HG03565 (cell line): ENCODE results near the gene FYCO1.

Experiments
- ATAC-seq: cut with Tn5 transposase; IDR thresholded peaks from one replicate; pipeline ENCODE4 v1.9.1; 2021; ENCODE audit warnings: mild to moderate bottlenecking, moderate library complexity; ENCODE audit not compliant: unreplicated experiment

The FYCO1 gene

DNA sequence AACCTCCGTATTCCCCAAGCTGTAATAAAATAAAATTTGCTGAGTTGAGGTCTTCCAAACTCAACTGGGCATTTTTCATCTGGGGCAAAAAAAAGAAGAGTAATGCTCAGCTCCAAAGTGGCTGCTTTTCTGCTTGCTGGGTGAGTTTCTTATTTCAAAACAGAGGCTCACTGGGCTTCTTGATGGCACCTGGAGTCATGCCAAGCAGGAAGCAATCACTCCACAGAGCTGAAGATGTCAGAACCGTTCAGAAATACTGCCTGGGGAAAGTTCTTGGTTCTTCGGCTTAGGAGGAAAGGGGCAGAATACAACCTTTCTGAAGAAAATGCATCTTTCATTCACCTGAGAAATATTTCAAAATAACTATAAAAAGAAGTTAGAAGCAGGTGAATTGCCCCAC, 105.2 kb downstream of the FYCO1 start:
- ATAC-seq = no peak

DNA sequence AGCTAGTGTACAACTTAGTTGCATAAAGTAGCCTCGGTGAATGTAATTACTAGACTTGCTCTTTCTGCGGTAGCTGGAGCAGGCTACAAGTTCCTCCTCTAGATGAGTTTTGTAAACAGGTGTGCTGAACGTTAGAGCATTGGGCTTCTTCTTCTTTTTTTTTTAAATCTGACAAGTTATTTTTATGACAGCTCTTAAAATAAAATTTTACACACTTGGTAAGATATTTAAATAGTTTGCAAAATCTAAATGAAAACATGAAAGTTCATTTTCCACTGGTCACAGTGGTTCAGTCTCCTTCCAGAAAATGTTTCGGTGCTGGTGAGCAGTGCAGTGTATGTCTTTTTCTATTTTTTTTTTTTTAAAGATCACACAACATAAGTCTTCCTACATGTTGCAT, 106.3 kb downstream of the FYCO1 start:
- no peak for ATAC-seq

DNA sequence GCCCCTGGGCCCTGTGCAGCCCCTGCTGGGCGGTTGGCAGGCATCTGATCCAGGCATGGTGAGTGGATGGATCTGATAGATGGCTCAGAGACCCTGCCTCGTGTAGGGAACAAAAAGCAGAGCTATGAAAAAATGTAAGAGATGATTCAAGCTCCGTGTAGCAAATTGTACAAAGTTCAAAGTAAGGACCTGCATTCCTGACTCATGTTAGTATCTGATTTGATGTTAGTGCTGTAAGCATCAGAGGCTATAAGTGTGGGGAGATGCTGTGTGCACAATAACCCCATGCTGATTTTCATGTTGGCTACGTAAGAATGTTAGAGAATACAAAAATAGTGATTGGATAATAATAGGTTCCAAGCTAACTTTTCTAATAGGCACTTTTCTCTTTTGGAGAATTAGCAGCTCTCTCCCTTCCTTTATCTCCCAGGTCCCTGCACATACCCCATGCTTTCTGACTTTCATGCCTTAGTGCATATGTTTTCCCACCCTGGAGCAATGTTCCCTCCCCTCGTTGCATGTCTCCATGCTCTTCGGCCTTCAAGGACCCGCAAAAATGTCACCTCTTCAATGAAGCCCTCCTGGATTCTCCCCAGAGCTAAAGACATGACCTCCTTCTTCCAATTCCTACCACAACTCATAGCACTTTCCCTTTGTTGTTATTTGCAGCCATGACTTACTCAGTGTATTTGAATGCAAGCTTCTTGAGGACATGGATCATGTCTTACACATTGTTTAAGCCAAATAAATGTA, 107.7 kb downstream of the FYCO1 start:
- ATAC-seq = no peak

DNA sequence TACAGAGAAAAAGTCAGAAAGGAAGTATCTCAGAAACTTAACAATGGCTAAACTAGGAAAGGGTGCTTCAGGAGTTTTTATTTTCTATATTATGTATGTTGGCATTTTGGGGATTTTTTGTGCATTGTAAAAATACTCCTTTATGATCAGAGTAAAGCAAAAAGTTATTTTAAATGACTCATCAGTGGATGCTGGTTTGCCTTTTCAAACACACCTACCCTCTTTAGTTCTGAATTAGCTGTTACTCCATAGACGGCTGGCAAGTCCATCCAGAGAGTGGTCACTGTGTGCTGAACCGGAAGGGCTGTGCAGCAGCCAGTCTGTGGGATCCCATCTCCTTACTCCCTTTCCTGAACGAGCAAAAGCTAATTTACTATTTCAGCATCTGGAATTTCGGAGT, 108.3 kb downstream of the FYCO1 start:
- no peak for ATAC-seq

DNA sequence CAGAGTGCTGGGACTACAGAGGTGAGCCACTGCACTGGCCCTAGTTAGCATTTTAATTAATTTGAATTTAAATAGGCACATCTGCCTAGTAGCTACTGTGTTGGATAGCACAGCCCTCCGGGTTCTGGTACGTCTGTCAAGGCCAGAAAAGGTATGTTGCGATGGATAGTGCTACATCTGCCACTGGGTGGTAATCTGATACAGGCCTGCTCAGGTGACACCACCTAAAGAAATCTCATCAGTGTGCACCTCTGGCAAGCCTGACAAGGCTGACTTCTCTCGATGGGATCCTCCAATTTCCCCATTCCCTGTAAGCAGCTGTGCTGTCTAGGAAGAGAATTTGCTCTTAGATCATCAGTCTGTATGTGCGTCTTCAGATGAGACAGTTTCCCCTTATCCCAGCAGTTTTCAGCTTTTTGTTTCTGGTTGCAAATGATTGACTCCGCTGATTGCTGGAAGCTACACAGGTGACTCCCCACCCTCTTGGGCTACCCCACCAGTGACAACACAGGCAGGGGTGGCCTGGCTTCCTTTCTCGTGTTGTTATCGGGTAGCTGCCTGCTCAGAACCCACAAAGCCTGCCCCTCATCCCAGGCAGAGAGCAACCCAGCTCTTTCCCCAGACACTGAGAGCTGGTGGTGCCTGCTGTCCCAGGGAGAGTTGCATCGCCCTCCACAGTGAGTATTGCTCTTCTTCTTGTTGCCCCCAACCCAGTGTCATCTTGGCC, 109.5 kb downstream of the FYCO1 start, which contains the start of gene CCR9:
Gene CCR9, plus strand, starts transcription at position 565 of the 727 bp plus-strand sequence. CDS start 8,391 bp downstream, outside the sequence.
- no peak for ATAC-seq

DNA sequence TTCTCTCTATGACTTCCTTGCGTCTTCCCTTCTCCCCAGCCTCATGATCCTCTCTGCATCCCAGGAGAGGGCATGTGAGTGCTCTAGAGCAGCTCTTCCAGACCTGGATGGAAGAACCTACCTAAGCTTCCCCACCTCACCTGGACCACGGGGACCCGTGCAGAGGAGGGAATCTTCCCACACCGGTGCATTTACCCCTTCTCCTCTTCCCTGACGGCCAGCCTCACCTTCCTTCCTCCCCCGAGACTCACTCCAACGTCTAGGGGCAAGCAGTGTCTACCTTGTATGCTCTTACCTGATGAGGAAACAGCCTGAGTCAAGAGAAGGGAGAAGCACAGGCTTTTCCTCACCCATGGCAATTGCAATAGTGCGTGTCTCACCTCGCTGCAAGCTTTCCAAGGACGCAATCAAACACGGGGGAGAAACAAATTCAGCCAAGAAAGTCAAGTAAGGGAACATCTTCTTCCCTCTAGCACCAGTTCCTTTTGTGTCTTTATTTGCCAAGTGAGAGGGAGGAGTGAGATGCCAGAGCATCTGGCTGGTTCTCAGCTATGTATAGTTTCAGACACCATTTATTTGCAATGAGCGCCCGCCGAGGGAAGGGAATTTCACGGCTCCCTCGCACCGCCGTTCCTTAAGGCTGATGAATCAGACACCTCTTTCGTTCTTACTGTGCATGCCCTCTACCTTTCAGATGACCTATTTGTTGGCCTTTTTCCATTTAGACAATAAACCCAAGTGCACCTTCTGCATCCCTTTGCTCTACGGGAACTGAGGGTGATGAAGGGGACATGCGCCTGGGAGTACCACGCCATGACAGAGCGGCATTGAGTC, 111.0 kb downstream of the FYCO1 start:
- ATAC-seq = no peak

DNA sequence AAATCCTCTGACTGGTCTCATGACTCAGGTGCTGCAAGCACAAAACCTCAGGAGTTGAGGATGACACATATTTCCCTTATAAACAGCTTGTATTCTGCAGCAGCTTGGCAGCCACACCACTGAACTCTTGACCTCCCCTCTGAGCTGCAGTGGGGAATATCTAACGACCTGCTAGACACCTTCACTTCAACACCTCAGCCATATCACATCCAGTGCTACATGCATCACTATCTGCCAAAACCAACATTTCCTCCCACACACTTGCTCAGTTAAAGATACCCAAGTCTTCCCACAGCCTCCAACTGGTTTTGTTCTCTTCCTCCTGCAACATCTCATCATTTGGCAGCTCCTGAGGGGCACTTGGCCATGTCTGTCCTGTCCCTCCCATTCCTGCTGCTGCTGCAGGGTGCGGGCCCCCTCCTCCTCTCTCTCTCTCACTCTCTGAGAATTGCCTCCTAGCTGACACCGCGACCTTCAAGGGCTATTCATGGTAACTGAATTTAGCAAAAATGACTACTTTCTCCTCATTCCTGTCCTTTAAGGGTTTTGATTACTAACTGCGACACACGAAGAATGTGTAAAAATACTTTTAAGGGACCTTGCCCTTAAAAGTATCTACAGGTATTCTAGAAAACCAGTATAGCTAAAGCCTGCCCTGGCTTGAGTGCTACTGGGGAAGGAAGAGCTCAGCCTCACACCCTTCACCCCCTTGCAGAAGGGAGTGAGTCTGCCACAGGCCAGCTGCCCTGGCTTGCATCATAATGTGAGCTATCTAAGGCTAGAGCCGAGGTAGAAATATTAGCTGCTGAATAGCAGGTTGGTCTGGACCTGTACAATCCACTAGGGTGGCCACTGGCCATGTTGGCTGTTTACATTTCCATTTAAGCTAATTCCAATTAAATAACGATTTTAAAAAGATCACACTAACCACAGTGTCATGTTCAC, 114.3 kb downstream of the FYCO1 start:
- no peak for ATAC-seq

DNA sequence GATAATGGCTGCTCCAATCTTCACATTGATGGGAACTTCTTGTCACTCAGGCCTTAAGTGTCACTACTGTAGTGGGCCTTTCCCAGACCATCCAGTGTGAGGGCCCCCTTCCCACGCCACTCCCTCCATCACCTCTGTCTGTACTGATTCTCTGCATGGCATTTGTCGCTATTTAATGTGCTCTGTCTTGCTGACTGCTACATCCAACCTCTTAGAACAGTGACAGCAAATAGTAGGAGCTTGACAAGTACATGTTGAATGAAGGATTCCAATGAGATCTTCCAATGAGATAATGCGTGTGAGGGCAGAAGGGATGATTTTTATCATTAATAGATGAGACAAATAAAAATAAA, 114.9 kb downstream of the FYCO1 start:
- ATAC-seq = no peak

DNA sequence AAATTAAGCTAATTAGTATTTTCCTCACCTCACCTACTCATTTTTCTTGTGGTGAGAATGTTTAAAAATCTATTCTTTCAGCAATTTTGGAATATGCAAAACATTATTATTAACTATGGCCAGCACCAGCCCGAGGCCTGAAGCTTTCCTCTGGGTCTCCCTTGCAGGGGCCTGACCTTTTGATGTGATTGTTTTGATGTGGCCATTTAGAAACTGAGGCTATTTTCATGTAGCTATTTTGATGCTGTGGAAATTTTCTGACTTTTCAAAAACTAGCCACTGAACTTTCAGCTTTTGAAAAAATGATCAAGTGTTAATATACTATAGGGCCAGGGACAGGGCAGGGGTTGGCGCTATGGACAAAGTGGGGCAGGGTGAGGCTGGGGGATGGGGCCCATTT, 117.5 kb downstream of the FYCO1 start:
- ATAC-seq = no peak

DNA sequence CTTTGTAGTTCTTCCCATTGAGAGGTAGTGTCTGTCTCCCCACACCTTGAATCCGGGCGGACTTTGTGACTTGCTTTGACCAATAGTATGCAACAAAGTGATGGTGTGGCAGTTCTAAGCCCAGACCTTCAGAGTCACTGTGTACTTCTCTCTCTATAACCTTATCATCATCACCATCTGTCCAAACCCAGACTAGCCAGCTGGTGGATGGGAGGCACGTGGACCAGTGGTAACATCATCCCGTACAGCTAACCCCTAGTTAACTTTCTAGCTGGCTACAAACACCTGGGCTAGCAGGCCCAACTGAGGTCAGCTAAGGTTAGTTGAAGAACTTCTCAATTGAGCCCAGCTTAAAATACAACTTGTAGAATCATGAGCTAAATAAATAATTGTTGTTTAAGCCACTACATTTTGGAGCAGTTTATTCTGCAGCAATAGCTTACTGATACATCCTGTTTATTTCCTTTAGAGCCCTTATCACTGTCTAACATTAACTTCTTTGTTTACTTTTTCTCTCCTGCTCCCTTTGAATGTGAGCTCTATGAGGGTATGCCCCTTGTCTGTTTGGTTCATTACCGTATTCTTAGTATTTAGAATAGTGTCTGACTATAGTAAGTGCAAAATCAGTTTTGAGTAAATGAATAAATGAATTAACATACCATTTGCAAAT, 120.8 kb downstream of the FYCO1 start:
- ATAC-seq = no peak

DNA sequence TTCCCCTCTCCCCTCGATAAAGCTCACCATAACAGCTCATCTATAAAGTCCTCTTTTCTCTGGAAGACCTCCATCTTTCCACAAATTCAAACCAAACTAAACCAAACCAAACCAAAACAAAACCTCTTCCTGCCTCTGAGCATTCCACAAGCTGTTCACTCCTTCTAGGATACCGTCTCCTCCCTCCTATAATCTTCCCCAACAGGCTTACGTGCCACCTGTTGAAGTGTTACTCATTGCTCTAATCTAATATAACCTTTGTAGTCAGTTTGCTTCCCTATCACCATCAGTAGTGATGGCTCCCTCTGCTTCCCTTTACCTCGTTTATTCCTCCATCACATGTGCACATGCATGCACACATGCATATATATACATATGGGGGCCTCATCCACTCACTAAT, 122.0 kb downstream of the FYCO1 start:
- no peak for ATAC-seq

DNA sequence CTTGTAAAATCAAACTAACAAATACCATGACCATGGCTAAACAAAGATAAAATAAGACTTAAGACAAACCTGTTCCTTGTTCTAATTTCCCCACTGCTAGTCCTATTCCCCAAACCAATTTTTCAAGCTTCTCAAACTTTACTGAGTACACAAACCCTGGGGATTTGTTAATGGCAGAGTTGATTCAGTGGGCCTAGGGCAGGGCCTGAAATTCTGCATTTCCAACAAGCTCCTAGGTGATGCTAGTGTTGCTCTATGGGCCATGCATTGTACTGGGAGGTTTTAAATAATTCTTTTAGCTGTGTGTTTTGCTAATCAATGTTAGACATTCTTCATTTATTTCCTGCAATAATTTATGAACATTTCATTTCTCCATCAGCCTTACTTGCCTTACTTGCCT, 122.6 kb downstream of the FYCO1 start:
- no peak for ATAC-seq

DNA sequence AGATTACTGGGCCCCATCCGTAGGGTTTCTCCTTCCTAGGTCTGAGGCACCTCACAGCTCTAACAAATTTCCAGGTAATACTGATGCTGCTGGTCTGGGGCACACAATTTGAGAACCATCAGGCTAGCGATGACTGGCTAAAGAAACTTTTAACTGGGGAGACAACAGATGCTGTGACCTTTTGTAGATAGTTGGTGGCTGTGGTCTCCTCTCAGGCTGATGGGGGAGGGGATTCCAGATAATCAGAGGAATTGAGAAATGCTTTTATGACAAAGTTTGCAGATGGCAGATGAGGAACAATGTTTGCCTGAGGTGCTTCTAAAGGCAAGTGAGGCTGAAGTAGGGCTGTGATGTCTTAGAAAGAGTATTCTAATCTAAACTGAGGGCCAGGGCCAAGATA, 123.1 kb downstream of the FYCO1 start:
- no peak for ATAC-seq

DNA sequence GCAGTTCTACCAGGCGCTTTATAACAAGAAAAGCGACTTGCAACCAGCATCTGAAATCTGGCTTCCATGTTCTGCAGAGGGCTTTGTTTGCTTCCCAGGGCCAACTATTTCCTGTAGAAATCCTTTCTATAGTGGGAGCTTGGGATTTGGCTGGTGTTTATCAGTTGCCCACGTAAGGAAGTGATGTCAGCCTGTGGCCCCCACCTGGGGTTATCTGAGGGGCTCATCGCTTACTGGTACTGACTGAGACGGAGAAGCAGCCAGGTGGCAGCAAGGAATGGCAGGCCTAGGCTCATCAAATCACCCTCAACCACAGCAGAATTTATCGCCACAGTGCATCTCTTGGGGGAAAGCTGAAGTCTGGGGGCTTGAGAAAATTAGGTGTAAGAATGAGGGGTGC, 123.8 kb downstream of the FYCO1 start:
- no peak for ATAC-seq

DNA sequence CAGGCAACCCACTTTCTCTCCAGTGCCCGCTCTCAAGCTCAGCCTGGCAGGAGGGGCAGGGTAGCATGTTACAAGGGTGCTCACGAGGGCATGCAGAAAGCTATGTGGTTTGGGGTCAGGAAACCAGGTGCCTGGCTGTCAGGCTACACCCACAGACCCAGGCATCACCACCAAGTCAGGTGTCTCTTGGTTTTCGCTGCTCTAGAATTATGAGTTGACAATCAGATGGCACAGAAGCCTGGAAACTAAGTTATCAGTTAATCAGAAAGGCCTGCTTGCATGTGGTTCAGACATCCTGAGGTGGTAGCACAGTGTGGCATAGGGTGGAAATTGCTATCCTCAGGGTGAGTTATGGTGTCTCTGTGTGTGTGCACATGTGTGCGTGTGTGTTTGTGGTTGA, 125.5 kb downstream of the FYCO1 start:
- ATAC-seq = no peak

DNA sequence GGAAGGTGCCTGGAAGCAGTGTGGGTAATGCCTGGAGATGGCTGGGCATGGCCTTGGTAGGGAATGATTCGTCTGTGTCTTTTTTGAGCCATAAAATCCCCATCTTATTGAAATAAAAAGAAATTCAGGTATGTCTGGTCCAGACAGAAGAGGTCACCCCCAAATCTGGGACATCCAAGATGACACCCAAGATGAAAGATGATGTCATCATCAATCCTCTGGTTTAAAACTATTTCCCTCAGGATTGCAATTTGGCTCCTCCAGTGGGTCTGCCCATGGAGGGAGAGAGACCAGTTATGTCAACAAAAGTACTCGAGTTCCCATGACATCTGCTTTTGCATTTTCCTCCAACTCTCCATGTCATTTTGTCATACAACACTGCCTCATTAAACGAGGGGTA, 126.0 kb downstream of the FYCO1 start:
- ATAC-seq = no peak

DNA sequence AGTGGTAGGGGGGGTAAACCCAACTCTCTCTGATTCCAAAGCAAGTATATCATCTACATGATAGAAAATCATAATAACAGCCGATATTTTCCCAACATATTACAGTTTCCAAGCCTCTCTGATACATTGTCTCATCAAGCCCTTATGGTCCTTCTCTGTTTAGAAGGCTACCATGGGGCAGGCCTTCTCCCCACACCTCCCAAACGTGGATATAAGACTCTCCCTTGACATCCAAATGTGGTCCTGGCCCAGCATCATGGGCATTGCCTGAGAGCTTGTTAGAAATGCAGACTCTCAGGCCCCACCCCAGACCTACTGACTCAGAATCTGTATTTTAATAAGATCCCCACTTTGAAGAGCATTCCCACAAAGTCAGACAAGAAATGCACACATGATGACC, 127.0 kb downstream of the FYCO1 start:
- ATAC-seq = no peak

DNA sequence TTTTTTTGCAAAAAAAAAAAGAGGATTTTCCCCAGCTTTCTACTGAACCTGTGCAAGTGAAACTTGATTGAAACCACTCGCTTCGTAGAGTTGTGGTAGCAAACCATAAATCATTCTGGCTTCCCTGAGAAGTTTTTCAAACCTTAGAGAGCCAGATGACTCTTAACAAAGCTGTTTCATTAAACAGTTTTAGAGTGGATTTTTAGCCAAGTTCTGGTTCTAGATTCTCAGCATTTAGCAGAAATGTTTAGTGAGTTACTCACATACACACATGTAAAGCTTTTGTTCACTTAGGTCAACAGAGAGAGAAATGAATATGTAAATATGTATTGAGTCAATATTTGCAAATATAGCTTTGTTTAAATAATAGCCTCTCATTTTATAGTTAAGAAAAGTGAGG, 127.4 kb downstream of the FYCO1 start:
- ATAC-seq = no peak
